ENCODE data around the gene DSP. TPM values are rescaled to one million over a fixed set of nuclear protein-coding genes. Genes with fewer than 3 reads are reported as not detected.
A peak's percentile ranks its signal among the peaks of the same experiment; 100 is the strongest.

The DSP gene
- total RNA-seq, 1 donor from 2014 or later, result 7.2 TPM

GRCh38 chr6:7585287-7585930, 43.9 kb downstream of the DSP start:
- H3K4me3 ChIP-seq, result no peak overlapping the region
- no peaks in the 10 kb centered on the region for H3K36me3 ChIP-seq
- DNase-seq (ENCODE audit: low spot score in 2 of 2), result no peak
- no peak for TF ChIP-seq CTCF (IDR thresholded peaks at IDR 0.05)
- intact Hi-C loops (cut with DNase I), result loop anchor here (5.0 kb wide), 1 partner anchor 852 kb away; the partner anchor contains the start of gene SLC35B3
- no peaks in the 10 kb centered on the region for H3K27me3 ChIP-seq
- H3K4me1 ChIP-seq, result peaks cover 0 to 5% of the 10 kb centered on the region in 2 donors
- no peak overlapping the region for H3K27ac ChIP-seq
- H3K9me3 ChIP-seq, result no peaks in the 10 kb centered on the region

GRCh38 chr6:7587631-7588100, 46.2 kb downstream of the DSP start:
- no peak overlapping the region for H3K27ac ChIP-seq
- H3K9me3 ChIP-seq, result no peaks in the 10 kb centered on the region
- TF ChIP-seq CTCF (IDR thresholded peaks at IDR 0.05), result no peak
- no peak overlapping the region for H3K4me3 ChIP-seq
- no peaks in the 10 kb centered on the region for H3K36me3 ChIP-seq
- no peak for DNase-seq (ENCODE audit: low spot score in 2 of 2)
- intact Hi-C loops (cut with DNase I), result loop anchor here (5.0 kb wide), 1 partner anchor 850 kb away; the partner anchor contains the start of gene SLC35B3
- H3K27me3 ChIP-seq, result no peaks in the 10 kb centered on the region
- H3K4me1 ChIP-seq, result peaks cover 0 to 13% of the 10 kb centered on the region in 2 donors

- DNase-seq (ENCODE audit: low spot score in 2 of 2), result no peak
- no peaks in the 10 kb centered on the region for H3K36me3 ChIP-seq
- no peaks in the 10 kb centered on the region for H3K9me3 ChIP-seq
- no peak for TF ChIP-seq CTCF (IDR thresholded peaks at IDR 0.05)
- intact Hi-C loops (cut with DNase I), result loop anchor here (5.0 kb wide), 1 partner anchor 849 kb away; the partner anchor contains the start of gene SLC35B3
- no peaks in the 10 kb centered on the region for H3K27me3 ChIP-seq
- H3K4me3 ChIP-seq, result no peak overlapping the region
- peaks cover 0 to 13% of the 10 kb centered on the region in 2 donors for H3K4me1 ChIP-seq
- H3K27ac ChIP-seq, result no peak overlapping the region
These were observed 47.0 kb downstream of the DSP start for GRCh38 chr6:7588506-7588905.

- intact Hi-C loops (cut with DNase I), result loop anchor here (5.0 kb wide), 1 partner anchor 848 kb away; the partner anchor contains the start of gene SLC35B3
- Histone ChIP-seq H3K9me3 (no peaks in the 10 kb centered on the region), H3K27ac (peak overlapping the region in 1 of 2 donors; percentile 17), H3K4me3 (peak overlapping the region; percentile 92 to 94), H3K27me3 (no peaks in the 10 kb centered on the region), H3K4me1 (peaks cover 0 to 13% of the 10 kb centered on the region in 2 donors), H3K36me3 (peaks cover 0 to 3% of the 10 kb centered on the region in 2 donors)
- no peak for DNase-seq (ENCODE audit: low spot score in 2 of 2)
- TF ChIP-seq CTCF (IDR thresholded peaks at IDR 0.05), result no peak
These were observed 47.8 kb downstream of the DSP start for GRCh38 chr6:7589221-7589620.

GRCh38 chr6:7589949-7590917, 48.8 kb downstream of the DSP start, which contains the start of gene SNRNP48:
TSS of gene SNRNP48 (plus strand) at chr6:7590198. CDS start at chr6:7590258, 60 bp downstream.
- no peaks in the 10 kb centered on the region for H3K9me3 ChIP-seq
- peaks cover 5 to 13% of the 10 kb centered on the region in 2 donors for H3K36me3 ChIP-seq
- H3K4me1 ChIP-seq, result peaks cover 0 to 13% of the 10 kb centered on the region in 2 donors
- TF ChIP-seq CTCF (IDR thresholded peaks at IDR 0.05), result peak in 1 of 3 experiments; percentile 9
- H3K27ac ChIP-seq, result peak within 1 kb of the TSS; percentile 57 to 58
- intact Hi-C loops (cut with DNase I), result loop anchor here (1.0 to 10.0 kb wide), 4 partner anchors 201 to 847 kb away; partner anchors contain the start of genes CAGE1, RIOK1, RREB1 and SLC35B3
- H3K27me3 ChIP-seq, result no peaks in the 10 kb centered on the region
- DNase-seq (ENCODE audit: low spot score in 2 of 2), result peak; percentile 86 to 97
- peak within 1 kb of the TSS; percentile 92 to 94 for H3K4me3 ChIP-seq
